Measurements from ENCODE around the gene SETMAR.

- TF ChIP-seq, protein P1, sequence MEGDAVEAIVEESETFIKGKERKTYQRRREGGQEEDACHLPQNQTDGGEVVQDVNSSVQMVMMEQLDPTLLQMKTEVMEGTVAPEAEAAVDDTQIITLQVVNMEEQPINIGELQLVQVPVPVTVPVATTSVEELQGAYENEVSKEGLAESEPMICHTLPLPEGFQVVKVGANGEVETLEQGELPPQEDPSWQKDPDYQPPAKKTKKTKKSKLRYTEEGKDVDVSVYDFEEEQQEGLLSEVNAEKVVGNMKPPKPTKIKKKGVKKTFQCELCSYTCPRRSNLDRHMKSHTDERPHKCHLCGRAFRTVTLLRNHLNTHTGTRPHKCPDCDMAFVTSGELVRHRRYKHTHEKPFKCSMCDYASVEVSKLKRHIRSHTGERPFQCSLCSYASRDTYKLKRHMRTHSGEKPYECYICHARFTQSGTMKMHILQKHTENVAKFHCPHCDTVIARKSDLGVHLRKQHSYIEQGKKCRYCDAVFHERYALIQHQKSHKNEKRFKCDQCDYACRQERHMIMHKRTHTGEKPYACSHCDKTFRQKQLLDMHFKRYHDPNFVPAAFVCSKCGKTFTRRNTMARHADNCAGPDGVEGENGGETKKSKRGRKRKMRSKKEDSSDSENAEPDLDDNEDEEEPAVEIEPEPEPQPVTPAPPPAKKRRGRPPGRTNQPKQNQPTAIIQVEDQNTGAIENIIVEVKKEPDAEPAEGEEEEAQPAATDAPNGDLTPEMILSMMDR (conservative IDR thresholded peaks at IDR 0.05 in 1 of 2, IDR thresholded peaks at IDR 0.05 in 1 of 2; ENCODE audit: low read depth in 1 of 2, low read length in 2 of 2): no peak
- no peak for TF ChIP-seq EZH2 (IDR thresholded peaks at IDR 0.05; ENCODE audit: low read length, missing control alignments)
Measured at GRCh38 chr3:4289044-4289443, 14.1 kb upstream of the SETMAR start.

Data from fibroblast of lung (primary cell).